Panc1 (cell line): ENCODE measurements around the gene VIT. TPM values are rescaled to one million over a fixed set of nuclear protein-coding genes. Genes with fewer than 3 reads are reported as not detected.

ENCODE experiments used
- ATAC-seq: fragments of 200-7000 bp; cut with Tn5 transposase; 2 replicates; pipeline ENCODE4 v1.9.1; 2020; ENCODE audit warnings: mild to moderate bottlenecking, moderate library complexity
- BruUV-seq: library from RNA; stranded (reverse); fragments of 400-500 nt; replicated peaks from 2 replicates; lab custom pipeline; 2021; lab: Mats Ljungman, UMichigan
- CTCF ChIA-PET: fragments of 300-600 bp; sonication (Branson Sonifier 250); formaldehyde crosslinking; loops from one replicate; lab custom pipeline; 2022; ENCODE audit warnings: antibody characterized with exemption; lab: Charles Lee
- POLR2A ChIA-PET: fragments of 300-600 bp; sonication (Branson Sonifier 250); formaldehyde crosslinking; loops from one replicate; lab custom pipeline; 2022; ENCODE audit warnings: antibody characterized with exemption; lab: Charles Lee
- DNase-seq: peaks from one replicate; pipeline ENCODE4 v3.0.0-alpha.2; 2010; ENCODE audit warnings: low read depth, low spot score
- H3K27ac ChIP-seq: 2 replicates; pipeline ENCODE4 v1.5.1; 2011; ENCODE audit warnings: mild to moderate bottlenecking, low read length, inconsistent platforms
- H3K27me3 ChIP-seq: fragments of 200-500 bp; sonication (Bioruptor generic); 2 replicates; pipeline ENCODE4 v1.6.0; 2014; ENCODE audit warnings: low read length, inconsistent platforms; ENCODE audit not compliant: control insufficient read depth, insufficient read depth
- H3K36me3 ChIP-seq: fragments of 200-500 bp; sonication (Bioruptor generic); 2 replicates; pipeline ENCODE4 v1.5.1; 2014; ENCODE audit warnings: inconsistent platforms, mild to moderate bottlenecking, low read length, moderate library complexity; ENCODE audit not compliant: control insufficient read depth, insufficient read depth
- H3K4me1 ChIP-seq: 2 replicates; pipeline ENCODE4 v1.5.1; 2011; ENCODE audit warnings: inconsistent platforms, mild to moderate bottlenecking, low read length, moderate library complexity; ENCODE audit not compliant: control insufficient read depth, insufficient read depth
- H3K4me3 ChIP-seq, 2 experiments: 2 replicates each; pipeline ENCODE4 v1.5.1; 2011 to 2012; ENCODE audit warnings: low read depth in 2 of 2, low read length in 2 of 2, mild to moderate bottlenecking in 2 of 2, inconsistent platforms in 1 of 2, moderate library complexity in 1 of 2
- H3K9me3 ChIP-seq: fragments of 200-500 bp; sonication (Bioruptor generic); 2 replicates; pipeline ENCODE4 v1.5.1; 2014; ENCODE audit warnings: low read depth, mild to moderate bottlenecking, inconsistent platforms, low read length, moderate library complexity; ENCODE audit not compliant: control insufficient read depth, insufficient read depth
- CTCF ChIP-seq: fragments of 450-650 bp; IDR thresholded peaks from 2 replicates; pipeline ENCODE4 v1.5.1; 2017; ENCODE audit warnings: mild to moderate bottlenecking
- POLR2AphosphoS5 ChIP-seq: IDR thresholded peaks from 2 replicates; pipeline ENCODE4 v1.6.1; 2012; ENCODE audit warnings: mild to moderate bottlenecking, low read depth, low read length, moderate library complexity
- SIN3A ChIP-seq: IDR thresholded peaks from 2 replicates; pipeline ENCODE4 v1.6.1; 2012; ENCODE audit warnings: low read depth, mild to moderate bottlenecking, low read length, moderate library complexity, borderline replicate concordance; ENCODE audit not compliant: insufficient read depth
- TCF7L2 ChIP-seq: IDR thresholded peaks from 2 replicates; pipeline ENCODE4 v1.6.1; 2011; ENCODE audit warnings: mild to moderate bottlenecking, low read depth, low read length, inconsistent platforms
- in situ Hi-C: cut with HindIII; loops from 2 replicates; pipeline ENCODE4 v1.10.0; 2016; ENCODE audit warnings: low sequenced_read_pairs, low pct_unique_long_range_greater_than_20kb
- intact Hi-C: fragments of 100-400 bp; cut with micrococcal nuclease; formaldehyde crosslinking; loops from one replicate; pipeline ENCODE4 v1.10.0; 2022; ENCODE audit not compliant: unreplicated experiment
- total RNA-seq: library from RNA; stranded (reverse); gene quantifications from one replicate; pipeline ENCODE4 v1.2.1, GENCODE V29; 2021; ENCODE audit not compliant: unreplicated experiment
- TF ChIP-seq, protein P1 (sequence below), 2 experiments: IDR thresholded peaks; 2 replicates each; pipeline ENCODE4 v1.6.1; 2011 to 2012; ENCODE audit warnings: low read depth in 2 of 2, control low read depth in 1 of 2, low read length in 1 of 2, mild to moderate bottlenecking in 1 of 2, moderate library complexity in 1 of 2; ENCODE audit not compliant: insufficient read depth in 1 of 2

VIT gene
- total RNA-seq, 1 experiment from 2014 or later = 0.77 TPM

DNA sequence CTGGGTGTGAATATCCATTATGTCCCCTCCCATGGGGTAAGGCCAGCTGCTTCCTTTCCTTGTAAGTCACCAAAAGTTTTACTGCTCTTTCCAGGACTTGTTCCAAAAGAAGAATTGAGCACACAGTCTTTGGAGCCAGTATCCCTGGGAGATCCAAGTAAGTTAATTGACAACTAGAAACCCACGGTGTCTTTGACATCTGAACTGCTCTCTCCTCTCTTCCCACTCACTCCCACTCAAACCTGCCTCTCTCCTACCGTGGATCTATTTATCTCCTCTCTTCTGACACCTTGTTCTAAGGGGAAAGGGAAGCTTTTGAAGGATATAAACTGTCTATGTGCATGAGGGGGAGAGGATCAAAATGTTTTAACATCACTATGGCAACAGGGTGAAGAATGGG lies 86.7 kb downstream of the VIT start:
- no peak for ATAC-seq
- TF ChIP-seq TCF7L2 = no peak
- no peak for TF ChIP-seq CTCF
- no peak for TF ChIP-seq POLR2AphosphoS5
- no peaks in the 10 kb centered on the region for H3K27me3 ChIP-seq
- H3K36me3 ChIP-seq = no peaks in the 10 kb centered on the region
- no peaks in the 10 kb centered on the region for H3K9me3 ChIP-seq
- H3K27ac ChIP-seq = peak overlapping the region; percentile 44; the same call in 1 of the 2 replicates
- BruUV-seq = no TSS peak
- no peak for DNase-seq
- CTCF ChIA-PET = no interaction called here
- H3K4me1 ChIP-seq = peaks cover 2% of the 10 kb centered on the region; the same call in 1 of the 2 replicates
- in situ Hi-C loops (no loop called here), intact Hi-C loops (loop anchor here (5.0 to 10.0 kb wide), 3 partner anchors 218 to 908 kb away; no protein-coding TSS in a partner anchor)
- POLR2A ChIA-PET = no interaction called here
- no peak overlapping the region for H3K4me3 ChIP-seq

- no peaks in the 10 kb centered on the region for H3K36me3 ChIP-seq
- H3K27me3 ChIP-seq = no peaks in the 10 kb centered on the region; the same call in 1 of the 2 replicates
- ATAC-seq (peak; percentile 86), DNase-seq (peak; percentile 66)
- ChIA-PET CTCF (interaction anchor here (0.6 to 1.0 kb wide), 5 partner anchors 9 to 260 kb away, joined by 3 to 7 read pairs (median 3); partner anchors contain the start of gene VIT), POLR2A (no interaction called here)
- no peaks in the 10 kb centered on the region; the same call in 1 of the 2 replicates for H3K4me1 ChIP-seq
- TF ChIP-seq SIN3A (no peak), CTCF (peak; percentile 99)
- TF ChIP-seq, protein P1, sequence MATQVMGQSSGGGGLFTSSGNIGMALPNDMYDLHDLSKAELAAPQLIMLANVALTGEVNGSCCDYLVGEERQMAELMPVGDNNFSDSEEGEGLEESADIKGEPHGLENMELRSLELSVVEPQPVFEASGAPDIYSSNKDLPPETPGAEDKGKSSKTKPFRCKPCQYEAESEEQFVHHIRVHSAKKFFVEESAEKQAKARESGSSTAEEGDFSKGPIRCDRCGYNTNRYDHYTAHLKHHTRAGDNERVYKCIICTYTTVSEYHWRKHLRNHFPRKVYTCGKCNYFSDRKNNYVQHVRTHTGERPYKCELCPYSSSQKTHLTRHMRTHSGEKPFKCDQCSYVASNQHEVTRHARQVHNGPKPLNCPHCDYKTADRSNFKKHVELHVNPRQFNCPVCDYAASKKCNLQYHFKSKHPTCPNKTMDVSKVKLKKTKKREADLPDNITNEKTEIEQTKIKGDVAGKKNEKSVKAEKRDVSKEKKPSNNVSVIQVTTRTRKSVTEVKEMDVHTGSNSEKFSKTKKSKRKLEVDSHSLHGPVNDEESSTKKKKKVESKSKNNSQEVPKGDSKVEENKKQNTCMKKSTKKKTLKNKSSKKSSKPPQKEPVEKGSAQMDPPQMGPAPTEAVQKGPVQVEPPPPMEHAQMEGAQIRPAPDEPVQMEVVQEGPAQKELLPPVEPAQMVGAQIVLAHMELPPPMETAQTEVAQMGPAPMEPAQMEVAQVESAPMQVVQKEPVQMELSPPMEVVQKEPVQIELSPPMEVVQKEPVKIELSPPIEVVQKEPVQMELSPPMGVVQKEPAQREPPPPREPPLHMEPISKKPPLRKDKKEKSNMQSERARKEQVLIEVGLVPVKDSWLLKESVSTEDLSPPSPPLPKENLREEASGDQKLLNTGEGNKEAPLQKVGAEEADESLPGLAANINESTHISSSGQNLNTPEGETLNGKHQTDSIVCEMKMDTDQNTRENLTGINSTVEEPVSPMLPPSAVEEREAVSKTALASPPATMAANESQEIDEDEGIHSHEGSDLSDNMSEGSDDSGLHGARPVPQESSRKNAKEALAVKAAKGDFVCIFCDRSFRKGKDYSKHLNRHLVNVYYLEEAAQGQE (IDR thresholded peaks at IDR 0.05; ENCODE audit: insufficient read depth in 1 of 2, low read depth in 2 of 2, low read length in 1 of 2) = no peak
- H3K9me3 ChIP-seq = no peaks in the 10 kb centered on the region
- H3K27ac ChIP-seq = peak overlapping the region; percentile 24; the same call in 1 of the 2 replicates
- H3K4me3 ChIP-seq = no peak overlapping the region
- intact Hi-C loops (loop anchor here (10.0 kb wide), 2 partner anchors 220 to 910 kb away; no protein-coding TSS in a partner anchor), in situ Hi-C loops (no loop called here)
- BruUV-seq = no TSS peak
These were observed 88.8 kb downstream of the VIT start for GRCh38 chr2:36785179-36785795.
